Kidney tubule cell (primary cell): ENCODE measurements around the gene DLGAP4.
"Not testable (repeated sequence)": the region's sequence is repeated elsewhere in the genome, so short reads cannot be mapped to it uniquely, and the experiment has no call there.

Experiments
- DNase-seq: peaks from one replicate; pipeline ENCODE4 v3.0.0-alpha.2; 2018; ENCODE audit warnings: low spot score

The DLGAP4 gene

DNA sequence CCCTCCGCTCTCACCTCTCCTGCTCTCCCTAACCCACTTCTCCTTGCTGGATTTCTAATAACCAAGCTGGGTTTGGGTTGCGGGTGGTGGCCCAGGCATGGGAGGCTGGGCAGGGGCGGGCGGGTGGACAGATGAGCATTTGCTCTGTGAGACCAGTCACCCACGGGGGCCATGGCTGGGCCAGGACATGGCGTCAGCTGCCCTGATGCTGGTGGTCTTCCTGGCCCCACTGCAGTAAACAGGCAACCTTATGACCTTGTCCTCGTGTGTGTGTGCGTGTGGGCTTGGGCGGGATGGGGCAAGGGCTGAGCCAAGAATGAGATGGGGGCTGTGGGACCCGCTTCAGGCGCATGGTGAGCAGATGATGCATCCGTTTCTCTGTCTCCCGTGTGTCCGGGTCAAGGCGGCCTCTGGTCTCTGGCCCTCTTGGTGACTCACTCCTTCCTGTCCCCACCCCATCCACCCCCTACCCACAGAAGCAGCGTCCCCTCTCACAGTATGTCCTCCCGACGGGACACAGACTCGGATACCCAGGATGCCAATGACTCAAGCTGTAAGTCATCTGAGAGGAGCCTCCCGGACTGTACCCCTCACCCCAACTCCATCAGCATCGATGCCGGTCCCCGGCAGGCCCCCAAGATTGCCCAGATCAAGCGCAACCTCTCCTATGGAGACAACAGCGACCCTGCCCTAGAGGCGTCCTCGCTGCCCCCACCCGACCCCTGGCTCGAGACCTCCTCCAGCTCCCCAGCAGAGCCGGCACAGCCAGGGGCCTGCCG lies 193.8 kb downstream of the DLGAP4 start:
- no peak for DNase-seq

DNA sequence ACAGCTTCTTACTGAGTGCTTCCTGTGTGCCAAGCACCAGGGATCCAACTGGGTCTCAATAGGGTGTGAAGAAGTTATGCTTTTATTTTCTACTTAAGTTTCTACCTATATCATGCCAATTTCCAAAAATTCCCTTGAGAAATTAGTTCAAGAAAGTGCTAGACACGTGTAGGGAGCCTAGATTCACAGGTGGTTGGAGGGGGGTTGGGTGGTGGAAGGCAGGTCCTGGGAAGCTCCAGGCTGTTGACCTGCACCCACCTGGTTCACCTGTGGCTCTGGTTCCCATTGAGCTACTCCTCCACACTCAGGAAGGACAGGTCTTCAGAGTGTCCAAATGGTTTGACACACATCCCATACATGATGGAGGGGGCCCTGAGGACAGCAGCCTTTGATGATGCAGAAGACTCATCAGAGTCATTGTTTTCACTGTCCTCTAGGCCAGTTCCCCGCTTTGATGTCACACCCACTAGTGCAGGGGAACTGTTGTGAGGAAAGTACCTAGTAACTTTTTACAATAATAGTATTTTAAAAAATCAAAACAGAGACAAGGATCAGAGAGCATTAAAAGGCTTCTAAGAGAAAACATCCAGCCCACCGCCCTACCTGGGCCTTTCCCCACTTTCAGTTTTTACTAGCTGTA lies 195.3 kb downstream of the DLGAP4 start:
- no peak for DNase-seq

DNA sequence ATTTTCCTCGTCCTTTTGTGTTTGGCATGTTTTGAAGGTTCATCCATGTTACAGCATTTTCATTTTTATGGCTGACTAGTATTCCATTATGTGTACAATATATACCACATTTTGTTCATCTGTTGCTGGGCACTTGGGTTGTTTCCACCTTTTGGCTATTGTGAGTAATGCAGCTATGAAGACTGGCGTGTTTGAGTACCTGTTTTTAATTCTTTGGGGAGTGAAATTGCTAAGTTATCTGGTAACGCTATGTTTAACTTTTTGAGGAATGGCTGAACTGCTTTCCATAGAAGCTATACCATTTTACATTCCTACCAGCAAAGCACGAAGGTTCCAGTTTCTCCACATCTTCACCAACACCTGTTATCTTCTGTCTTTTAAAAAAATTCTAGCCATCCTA lies 198.2 kb downstream of the DLGAP4 start:
- no peak for DNase-seq

DNA sequence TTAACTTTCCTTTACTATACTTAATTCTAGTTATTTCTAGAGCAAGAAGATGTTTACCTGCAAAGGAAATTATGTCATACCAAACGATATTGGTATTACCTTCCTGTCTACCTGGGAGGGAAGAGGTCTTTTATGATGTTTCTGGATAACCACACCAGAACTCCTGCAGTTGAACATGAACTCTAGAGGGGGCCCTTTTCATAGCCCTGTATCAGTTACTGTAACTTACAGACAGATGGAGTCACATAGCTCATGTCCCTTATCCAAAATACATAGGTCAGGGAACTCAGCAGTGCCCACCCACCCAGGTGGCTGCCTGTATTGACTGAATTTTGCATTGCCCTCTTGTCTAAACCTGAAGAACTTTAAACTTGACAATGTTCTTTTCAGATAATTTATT lies 200.1 kb downstream of the DLGAP4 start:
- DNase-seq, result no peak

DNA sequence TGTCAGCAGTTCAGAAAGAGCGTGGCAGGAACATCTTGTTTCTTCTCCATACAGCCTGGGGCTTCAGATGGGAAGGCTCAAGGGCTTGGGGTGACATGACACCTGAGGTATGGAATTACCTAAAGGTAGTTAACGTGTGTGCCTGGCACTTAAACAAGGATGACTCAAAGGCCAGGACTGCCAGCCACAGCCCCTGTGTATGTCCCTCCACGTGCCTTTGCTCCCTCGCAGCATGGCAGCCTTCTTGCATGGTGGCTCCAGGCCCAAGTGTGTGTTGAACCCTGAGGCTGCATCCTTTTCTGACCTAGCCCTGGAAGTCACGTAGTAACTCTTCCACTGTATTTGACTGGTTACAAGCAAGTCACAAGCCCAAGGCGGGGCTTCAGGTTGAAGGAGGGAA lies 201.6 kb downstream of the DLGAP4 start:
- DNase-seq, result no peak

DNA sequence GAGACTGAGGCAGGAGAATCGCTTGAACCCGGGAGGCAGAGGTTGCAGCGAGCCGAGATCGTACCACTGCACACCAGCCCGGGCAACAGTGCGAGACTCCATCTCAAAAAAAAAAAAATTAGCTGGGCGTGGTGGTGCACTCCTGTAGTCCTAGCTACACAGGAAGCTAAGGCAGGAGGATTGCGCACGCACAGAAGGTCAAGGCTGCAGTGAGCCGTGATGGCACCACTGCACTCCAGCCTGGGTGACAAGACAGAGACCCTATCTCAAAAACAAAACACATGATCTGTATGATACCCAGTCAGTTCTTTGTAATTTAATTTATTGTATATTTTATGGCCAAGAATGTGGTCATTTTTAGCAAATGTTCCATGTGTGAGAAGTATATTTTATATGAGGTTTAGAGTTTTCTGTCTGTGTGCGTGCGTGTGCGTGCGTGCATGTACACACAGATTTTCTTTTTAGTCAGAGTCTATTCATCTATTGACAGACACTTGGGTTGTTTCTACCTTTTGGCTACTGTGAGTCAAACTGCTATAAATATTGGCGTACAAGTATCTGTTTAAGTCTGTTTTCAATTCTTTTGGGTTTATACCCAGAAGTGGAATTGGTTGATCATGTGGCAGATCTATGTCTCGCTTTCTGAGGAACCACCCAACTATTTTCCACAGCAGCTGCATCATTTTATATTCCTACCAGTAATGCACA lies 213.0 kb downstream of the DLGAP4 start:
- no peak for DNase-seq

DNA sequence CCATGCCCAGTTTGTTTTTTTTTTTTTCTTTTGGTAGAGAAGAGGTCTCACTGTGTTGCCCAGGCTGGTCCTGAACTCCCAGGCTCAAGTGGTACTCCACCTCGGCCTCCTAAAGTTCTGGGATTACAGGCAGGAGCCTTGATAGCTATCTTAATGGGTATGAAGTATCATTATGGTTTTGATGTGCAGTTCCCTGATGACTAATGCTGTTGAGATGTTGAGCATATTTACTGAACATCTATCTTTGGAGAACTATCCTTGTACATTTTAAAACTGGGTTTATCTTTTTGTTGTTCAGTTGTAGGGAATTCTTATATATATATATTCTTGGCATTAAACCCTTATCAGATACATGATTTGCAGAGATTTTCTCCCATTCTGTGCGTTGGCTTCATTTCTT lies 213.8 kb downstream of the DLGAP4 start:
- DNase-seq, result no peak

DNA sequence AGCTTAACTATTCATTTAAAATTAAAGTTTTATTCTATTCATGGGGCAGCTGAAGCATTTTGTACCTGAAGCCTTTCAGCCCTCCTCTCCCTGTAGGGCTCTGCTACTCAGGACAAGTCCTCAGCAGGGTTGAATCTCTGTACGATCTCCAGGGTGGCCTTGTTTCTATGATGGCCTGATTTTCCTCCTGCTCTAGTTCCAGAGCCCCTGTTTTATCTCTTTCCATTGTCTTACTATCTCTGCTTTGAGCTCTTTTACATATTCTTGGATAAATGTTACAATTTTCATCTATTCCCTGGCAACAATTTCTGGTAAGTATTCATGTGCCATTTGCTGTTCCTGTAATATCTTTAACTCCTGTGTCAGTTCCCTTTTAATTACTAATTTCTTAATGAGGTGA lies 215.4 kb downstream of the DLGAP4 start:
- no peak for DNase-seq

DNA sequence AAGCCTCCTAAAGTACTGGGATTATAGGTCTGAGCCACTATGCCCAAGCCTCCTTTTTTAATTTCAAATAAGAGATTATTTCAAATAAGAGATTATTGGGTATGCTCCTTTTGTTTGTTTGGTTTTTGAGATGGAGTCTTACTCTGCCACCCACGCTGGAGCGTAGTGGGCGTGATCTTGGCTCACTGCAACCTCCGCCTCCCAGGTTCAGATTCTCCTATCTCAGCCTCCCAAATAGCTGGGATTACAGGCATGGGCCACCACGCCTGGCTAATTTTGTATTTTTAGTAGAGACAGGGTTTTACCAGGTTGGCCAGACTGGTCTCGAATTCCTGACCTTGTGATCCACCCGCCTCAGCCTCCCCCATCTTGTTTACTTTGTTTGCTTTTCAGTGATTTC lies 216.3 kb downstream of the DLGAP4 start:
- DNase-seq, result not testable (repeated sequence)

DNA sequence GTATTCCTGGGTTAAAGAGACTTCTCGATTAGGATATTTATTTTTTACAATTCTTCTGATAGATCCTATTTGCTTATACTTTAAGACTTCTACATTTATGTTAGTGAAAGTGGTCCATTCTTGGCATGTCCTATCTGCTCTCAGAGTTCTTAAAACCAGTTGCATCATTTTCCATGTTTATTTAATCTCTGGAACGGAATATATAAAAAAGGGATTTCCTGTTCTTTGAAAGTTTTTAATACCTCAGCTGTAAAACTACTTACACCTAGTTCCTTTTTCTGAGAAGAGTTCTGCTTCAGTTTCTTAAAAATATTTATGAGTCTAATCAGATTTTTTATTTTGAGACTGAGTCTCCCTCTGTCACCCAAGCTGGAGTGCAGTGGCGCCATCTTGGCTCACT lies 217.2 kb downstream of the DLGAP4 start:
- DNase-seq, result no peak

DNA sequence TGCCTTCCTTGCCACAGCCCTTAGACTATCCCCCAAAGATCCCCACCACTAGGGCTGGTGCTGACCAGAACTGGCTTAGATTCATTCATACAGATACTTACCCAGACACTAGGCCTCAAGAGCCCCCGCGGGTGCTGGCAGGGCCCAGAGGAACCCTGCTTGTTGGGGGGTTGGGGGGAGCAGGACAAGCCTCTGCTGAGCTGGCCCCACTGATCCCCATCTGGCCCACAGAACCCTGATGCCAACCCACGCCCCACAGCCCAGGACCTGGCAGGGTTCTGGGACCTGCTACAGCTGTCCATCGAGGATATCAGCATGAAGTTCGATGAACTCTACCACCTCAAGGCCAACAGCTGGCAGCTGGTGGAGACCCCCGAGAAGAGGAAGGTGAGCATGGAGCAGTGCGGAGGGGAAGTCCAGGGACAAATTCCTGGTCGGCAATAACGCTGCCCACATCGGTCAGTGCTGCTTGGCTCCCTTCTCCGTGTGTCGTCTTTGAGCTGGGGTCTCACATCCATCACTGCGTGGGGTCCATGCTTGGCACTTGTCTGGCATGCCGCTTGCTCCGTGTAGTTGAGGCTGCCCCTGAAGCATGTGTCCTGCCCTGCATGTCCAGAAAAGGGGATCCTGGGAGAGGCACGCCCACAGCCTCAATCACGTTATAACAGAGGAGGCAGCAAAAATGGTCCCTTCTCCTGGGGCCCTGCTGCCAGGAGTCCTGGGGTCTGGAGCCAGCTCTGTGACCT lies 219.7 kb downstream of the DLGAP4 start:
- DNase-seq, result no peak

DNA sequence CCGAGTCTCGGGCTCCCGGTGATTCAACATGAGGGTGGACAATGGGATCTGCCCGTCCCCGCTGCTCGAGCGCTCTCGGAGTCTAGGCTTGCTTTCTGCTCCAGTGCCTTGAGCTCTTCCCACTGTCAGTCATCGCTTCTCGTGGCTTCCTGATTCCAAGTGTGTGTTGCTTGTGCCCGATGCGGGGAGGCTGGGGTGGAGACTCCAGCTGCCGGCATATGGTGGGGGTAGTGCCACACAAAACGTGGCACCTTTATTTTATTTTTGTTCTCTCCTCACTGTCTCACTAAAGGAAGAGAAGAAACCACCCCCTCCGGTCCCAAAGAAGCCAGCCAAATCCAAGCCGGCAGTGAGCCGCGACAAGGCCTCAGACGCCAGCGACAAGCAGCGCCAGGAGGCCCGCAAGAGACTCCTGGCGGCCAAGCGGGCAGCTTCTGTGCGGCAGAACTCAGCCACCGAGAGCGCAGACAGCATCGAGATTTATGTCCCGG lies 220.4 kb downstream of the DLGAP4 start:
- no peak for DNase-seq

DNA sequence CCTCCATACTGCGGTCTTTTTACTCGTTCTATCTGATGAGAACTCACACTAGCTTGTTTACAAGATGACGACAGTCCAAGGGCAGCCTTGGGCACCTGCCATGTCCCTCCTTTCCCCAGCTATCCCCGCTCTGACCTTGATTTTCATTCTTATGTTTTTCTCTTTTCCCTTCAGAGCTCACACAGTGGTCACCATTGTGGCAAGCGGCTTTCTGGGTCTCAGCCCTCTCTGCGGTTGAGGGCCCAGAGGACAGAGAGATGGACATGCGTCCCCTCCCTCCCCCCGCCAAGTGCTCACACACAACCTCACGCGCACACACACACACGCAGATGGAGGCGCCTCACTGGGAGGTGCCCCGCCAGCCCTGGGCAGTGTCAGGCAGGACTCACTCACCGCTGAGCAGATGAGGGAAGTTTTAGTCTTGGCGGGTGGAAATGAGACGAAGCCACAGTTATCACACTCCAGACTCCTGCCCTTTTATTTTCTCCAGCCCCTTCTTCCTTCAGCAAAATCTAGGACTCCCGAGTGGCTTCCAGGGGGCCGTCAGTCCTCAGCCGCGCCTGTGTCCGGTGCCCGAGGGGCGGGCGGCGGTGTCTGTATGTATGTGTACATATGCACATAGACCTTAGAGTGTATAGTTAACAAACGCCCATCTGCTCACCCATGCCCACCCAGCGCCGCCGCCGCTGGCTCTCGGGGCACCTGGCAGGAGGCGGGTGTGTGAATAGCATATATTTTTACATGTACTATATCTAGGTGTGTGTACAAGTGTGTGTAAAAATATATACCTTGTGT lies 221.4 kb downstream of the DLGAP4 start:
- DNase-seq, result no peak

DNA sequence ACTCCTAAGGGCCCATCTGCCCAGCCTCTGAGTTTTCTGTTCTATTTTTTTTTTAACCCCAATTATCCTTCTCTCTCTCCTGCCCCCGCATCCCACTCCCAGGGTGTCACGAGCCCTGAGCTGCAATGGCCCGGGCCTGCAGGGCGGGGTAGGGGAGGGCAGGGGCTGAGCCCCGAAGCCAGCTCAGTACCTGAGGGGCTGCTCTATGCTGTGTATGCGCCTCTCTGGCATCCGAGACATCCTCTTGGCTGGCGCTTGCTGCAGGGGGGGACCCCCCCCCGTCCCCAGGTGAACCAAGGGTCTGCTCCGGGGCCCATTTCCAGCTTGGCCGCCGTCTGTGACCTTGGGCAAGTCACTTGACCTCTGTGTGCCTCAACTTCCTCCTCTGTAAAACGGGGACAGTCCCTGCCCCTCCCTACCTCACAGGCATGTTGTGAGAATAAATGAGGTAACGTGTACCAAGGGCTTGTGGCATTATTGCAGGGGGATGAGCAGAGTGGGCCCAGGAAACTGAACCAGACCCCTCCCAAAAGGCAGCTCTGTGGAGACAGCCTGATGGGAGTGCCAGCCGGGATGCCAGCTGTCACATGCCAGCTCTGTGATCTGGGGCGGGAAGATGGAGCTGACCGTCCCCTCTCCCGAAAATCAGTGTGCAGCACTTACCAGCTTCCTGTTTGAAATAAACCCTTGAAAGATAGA lies 222.2 kb downstream of the DLGAP4 start:
- DNase-seq, result no peak

DNA sequence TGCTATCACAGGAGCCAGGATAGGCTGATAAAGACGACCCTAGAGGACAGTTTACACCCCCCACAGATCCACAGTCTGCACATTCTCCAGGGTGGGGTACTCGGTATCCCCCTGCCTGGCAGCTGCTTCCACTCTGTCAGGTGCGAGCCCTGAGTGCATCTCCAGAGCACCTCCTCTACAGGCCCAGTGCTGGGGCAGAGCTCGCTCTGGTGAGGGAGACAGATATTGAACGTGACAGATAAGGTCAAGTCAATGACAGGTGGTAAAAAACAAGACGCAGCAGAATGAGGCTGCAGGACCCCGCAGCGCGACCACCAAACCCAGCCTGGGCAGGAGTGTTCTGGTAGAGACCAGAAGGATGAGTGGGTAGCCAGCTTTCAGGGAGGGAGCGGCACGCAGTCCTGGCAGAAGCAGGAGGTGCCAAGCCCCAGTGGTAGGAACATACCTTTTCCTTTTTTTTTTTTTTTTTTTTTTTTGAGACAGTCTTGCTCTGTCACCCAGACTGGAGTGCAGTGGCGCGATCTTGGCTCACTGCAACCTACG lies 222.8 kb downstream of the DLGAP4 start:
- no peak for DNase-seq

DNA sequence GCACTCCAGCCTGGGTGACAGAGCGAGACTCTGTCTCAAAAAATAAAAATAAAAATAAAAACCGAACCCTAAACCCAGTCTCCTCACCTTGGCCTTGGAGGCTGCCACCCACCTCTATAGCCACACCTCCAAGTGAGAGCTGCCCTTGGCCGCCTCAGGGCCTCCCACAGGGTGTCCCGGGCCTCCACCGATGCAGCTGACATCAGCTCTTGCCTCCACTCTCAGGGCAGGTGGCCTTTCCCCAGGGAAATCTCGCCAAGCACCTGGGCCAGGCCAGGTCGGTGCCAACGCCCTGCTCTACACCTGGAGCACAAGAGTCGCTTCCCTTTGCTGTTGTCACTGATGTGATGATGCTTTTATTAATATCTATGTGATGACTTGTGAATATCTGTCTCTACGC lies 226.2 kb downstream of the DLGAP4 start:
- no peak for DNase-seq

DNA sequence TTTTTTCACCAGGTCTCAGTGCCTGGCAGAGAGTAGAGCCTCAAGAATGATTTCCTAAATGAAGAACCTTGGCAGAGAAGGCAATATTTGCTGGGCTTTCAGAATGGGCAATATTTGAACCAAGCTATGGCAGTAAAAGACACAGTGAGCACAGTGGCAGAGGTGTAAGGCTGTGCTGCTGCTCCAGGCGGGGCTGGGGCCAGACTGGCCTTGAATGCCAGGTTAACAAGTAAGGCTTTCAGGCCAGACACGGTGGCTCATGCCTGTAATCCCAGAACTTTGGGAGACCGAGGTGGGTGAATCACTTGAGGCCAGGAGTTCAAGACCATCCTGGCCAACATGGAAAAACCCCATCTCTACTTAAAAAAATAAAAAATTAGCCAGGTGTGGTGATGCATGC lies 226.7 kb downstream of the DLGAP4 start:
- peak; percentile 17 for DNase-seq

DNA sequence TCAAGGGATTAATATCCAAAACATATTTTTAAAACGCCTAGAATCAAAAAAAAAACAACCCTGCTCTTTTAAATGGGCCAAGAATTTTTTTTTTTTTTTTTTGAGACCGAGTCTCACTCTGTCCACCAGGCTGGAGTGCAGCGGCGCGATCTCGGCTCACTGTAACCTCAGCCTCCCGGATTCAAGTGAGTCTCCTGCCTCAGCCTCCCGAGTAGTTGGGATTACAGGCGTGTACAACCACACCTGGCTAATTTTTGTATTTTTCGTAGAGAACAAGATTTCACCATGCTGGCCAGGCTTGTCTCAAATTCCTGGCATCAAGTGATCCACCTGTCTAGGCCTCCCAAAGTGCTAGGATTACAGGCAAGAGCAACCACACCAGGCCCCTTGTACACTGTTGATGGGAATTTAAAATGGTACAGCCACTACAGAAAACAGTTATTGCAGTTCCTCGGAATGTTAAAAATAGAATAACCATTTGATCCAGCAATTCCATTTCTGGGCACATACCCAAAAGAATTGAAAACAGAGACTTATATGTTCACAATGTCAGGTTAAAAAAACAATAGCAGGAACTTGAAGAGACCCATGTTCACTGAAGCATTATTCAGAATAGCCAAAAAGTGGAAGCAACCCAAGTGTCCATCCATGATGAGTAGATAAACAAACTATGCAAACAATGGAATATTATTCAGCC lies 232.0 kb downstream of the DLGAP4 start:
- no peak for DNase-seq

DNA sequence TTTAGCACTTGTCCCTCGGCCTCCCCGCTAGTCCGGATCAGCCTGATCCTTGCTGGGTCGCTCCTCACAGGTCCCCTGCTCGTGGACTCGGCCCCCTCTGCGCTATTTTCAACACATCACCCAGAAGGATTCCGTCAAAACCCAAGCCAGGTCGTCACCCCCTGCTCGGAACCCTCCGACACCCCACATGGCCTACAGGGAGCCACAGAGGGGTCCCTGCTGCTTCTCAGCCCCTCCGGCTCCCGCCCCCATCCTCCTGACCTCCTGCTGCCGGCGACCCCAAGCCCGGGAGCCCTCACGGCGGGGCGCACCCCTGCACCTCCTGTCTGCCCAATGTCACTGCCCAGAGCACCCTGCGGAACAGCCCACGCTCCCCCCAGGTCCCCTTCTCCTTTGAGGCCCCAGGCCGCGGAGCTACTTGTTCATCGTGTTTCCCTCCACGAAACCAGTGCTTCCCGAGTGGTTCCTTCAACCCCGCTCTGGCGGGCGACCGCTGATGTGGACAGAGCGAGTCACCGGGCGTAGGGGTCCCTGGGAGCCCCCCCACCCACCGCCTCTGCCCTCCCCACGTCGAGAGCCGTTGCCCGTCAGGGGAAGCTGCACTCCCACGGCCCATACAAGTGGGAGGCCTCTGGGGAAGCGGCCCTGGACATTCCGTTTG lies 234.5 kb downstream of the DLGAP4 start:
- DNase-seq, result no peak
